ENCODE measurements around the gene MYLIP.

MYLIP gene

GRCh38 chr6:16146527-16146955 is 17.7 kb downstream of the MYLIP start:
- DNase-seq (ENCODE audit: low read depth) = peak; percentile 79
- H3K4me3 ChIP-seq (ENCODE audit: low read depth, low read length) = no peak overlapping the region
- TF ChIP-seq CTCF (IDR thresholded peaks at IDR 0.05; ENCODE audit: control insufficient read depth, extremely low read depth, insufficient read depth) = no peak

- no peak overlapping the region for H3K4me3 ChIP-seq (ENCODE audit: low read depth, low read length)
- DNase-seq (ENCODE audit: low read depth) = no peak
- TF ChIP-seq CTCF (IDR thresholded peaks at IDR 0.05; ENCODE audit: control insufficient read depth, extremely low read depth, insufficient read depth) = no peak
Measured at GRCh38 chr6:16148498-16148897, 19.6 kb downstream of the MYLIP start.

- H3K4me3 ChIP-seq (ENCODE audit: low read depth, low read length) = no peak overlapping the region
- no peak for DNase-seq (ENCODE audit: low read depth)
- no peak for TF ChIP-seq CTCF (IDR thresholded peaks at IDR 0.05; ENCODE audit: control insufficient read depth, extremely low read depth, insufficient read depth)
Measured at GRCh38 chr6:16149305-16149704, 20.4 kb downstream of the MYLIP start.

- H3K4me3 ChIP-seq (ENCODE audit: low read depth, low read length) = no peak overlapping the region
- DNase-seq (ENCODE audit: low read depth) = no peak
- TF ChIP-seq CTCF (IDR thresholded peaks at IDR 0.05; ENCODE audit: control insufficient read depth, extremely low read depth, insufficient read depth) = no peak
Measured at GRCh38 chr6:16150098-16150497, 21.2 kb downstream of the MYLIP start.

GRCh38 chr6:16153211-16153820 is 24.4 kb downstream of the MYLIP start:
- no peak for TF ChIP-seq CTCF (IDR thresholded peaks at IDR 0.05; ENCODE audit: control insufficient read depth, extremely low read depth, insufficient read depth)
- no peak overlapping the region for H3K4me3 ChIP-seq (ENCODE audit: low read depth, low read length)
- DNase-seq (ENCODE audit: low read depth) = no peak

- no peak for DNase-seq (ENCODE audit: low read depth)
- no peak for TF ChIP-seq CTCF (IDR thresholded peaks at IDR 0.05; ENCODE audit: control insufficient read depth, extremely low read depth, insufficient read depth)
- H3K4me3 ChIP-seq (ENCODE audit: low read depth, low read length) = no peak overlapping the region
Measured at GRCh38 chr6:16154904-16155303, 26.0 kb downstream of the MYLIP start.

- TF ChIP-seq CTCF (IDR thresholded peaks at IDR 0.05; ENCODE audit: control insufficient read depth, extremely low read depth, insufficient read depth) = no peak
- DNase-seq (ENCODE audit: low read depth) = no peak
- H3K4me3 ChIP-seq (ENCODE audit: low read depth, low read length) = no peak overlapping the region
Measured at GRCh38 chr6:16157492-16157891, 28.6 kb downstream of the MYLIP start.
